ENCODE data around the gene DAB1. TPM values are rescaled to one million over a fixed set of nuclear protein-coding genes. Genes with fewer than 3 reads are reported as not detected.

DAB1 gene
- polyA plus RNA-seq, 1 donor from 2014 or later, result 11.4 TPM

DNA sequence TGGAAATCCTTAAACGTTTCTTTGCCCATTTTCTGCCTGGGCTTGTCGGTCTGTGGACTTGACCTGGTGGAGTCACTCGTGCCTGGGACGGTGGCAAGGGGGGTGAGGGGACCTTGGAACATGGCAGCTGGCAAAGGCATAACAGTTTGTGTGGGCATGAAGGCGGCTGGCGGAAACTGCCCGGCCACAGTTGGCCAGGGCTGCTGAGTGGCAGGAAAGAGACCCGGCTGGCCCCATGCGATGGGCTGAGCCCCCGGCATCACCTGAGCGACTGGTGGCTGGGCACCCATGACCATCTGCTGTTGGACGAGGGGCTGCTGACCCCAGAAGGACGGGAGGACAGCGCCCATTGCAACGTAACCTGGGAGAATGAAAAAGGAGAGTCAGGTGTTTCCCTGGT is 408.8 kb downstream of the DAB1 start:
- no peak overlapping the region for H3K4me3 ChIP-seq (ENCODE audit: low read length)
- no peaks in the 10 kb centered on the region for H3K27me3 ChIP-seq (ENCODE audit: insufficient read depth, low read depth, low read length)
- H3K27ac ChIP-seq (ENCODE audit: low read length), result no peak overlapping the region
- no peak overlapping the region for H3K9ac ChIP-seq (ENCODE audit: low read length)
- H3K79me2 ChIP-seq (replicated peaks; ENCODE audit: insufficient read depth, low read length), result no peaks in the 10 kb centered on the region
- H2AFZ ChIP-seq (ENCODE audit: low read depth, low read length), result no peak overlapping the region
- H3K36me3 ChIP-seq (ENCODE audit: insufficient read depth, low read length), result no peaks in the 10 kb centered on the region
- no peak overlapping the region for H3K4me2 ChIP-seq (ENCODE audit: low read length)
- H3K9me3 ChIP-seq (ENCODE audit: low read length), result no peaks in the 10 kb centered on the region
- no peaks in the 10 kb centered on the region for H4K20me1 ChIP-seq (ENCODE audit: insufficient read depth)
- no peaks in the 10 kb centered on the region for H3K9me2 ChIP-seq (ENCODE audit: insufficient read depth, low read length)
- no peaks in the 10 kb centered on the region for H3F3A ChIP-seq (ENCODE audit: insufficient read depth, low read length, poor library complexity, severe bottlenecking)
- no peak for TF ChIP-seq MXI1 (conservative IDR thresholded peaks at IDR 0.05; ENCODE audit: poor library complexity, severe bottlenecking)
- no peak for TF ChIP-seq RAD21 (conservative IDR thresholded peaks at IDR 0.05)
- TF ChIP-seq SMC3 (conservative IDR thresholded peaks at IDR 0.05; ENCODE audit: poor library complexity), result no peak
- no peak for TF ChIP-seq REST (IDR thresholded peaks at IDR 0.05; ENCODE audit: borderline replicate concordance)
- no peak for TF ChIP-seq POLR2AphosphoS5 (IDR thresholded peaks at IDR 0.05)
- no peak for TF ChIP-seq EZH2 (IDR thresholded peaks at IDR 0.05; ENCODE audit: borderline replicate concordance, insufficient read depth, low read length, poor library complexity, severe bottlenecking)
- TF ChIP-seq CTCF (IDR thresholded peaks at IDR 0.05; ENCODE audit: poor library complexity, severe bottlenecking), result no peak

- Histone ChIP-seq H3K4me2 (ENCODE audit: low read length) (no peak overlapping the region), H3K27ac (ENCODE audit: low read length) (no peak overlapping the region), H3K36me3 (ENCODE audit: insufficient read depth, low read length) (no peaks in the 10 kb centered on the region), H3K9me3 (ENCODE audit: low read length) (no peaks in the 10 kb centered on the region), H3F3A (ENCODE audit: insufficient read depth, low read length, poor library complexity, severe bottlenecking) (no peaks in the 10 kb centered on the region), H3K79me2 (replicated peaks; ENCODE audit: insufficient read depth, low read length) (no peaks in the 10 kb centered on the region), H3K27me3 (ENCODE audit: insufficient read depth, low read depth, low read length) (no peaks in the 10 kb centered on the region), H4K20me1 (ENCODE audit: insufficient read depth) (no peaks in the 10 kb centered on the region), H3K4me3 (ENCODE audit: low read length) (no peak overlapping the region), H2AFZ (ENCODE audit: low read depth, low read length) (no peak overlapping the region), H3K9ac (ENCODE audit: low read length) (no peak overlapping the region), H3K9me2 (ENCODE audit: insufficient read depth, low read length) (no peaks in the 10 kb centered on the region)
- TF ChIP-seq POLR2AphosphoS5 (IDR thresholded peaks at IDR 0.05), result peak; percentile 8
- TF ChIP-seq TAF1 (IDR thresholded peaks at IDR 0.05; ENCODE audit: low read depth), result no peak
- TF ChIP-seq EP300 (conservative IDR thresholded peaks at IDR 0.05; ENCODE audit: poor library complexity, severe bottlenecking), result peak; percentile 18
These were observed 410.3 kb downstream of the DAB1 start for GRCh38 chr1:57013522-57013921.

DNA sequence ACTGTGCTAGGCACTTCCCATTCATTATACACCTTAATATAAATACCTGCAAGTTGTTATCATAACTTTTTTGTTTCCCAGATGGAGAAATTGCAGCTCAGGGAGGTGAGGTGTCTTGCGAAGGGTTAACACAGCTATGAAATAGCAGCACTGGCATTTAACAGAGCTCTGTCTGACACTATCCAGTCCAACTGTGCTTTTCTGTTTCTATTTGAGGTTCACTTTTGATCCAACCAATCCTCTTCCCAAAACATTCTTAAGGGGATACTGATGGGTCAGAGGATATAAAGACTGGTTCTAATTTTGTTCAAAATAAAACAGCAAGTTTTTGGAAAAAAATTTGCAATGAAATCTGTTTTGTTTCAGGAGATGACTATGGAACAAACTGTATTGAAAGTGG is 411.5 kb downstream of the DAB1 start:
- TF ChIP-seq RAD21 (conservative IDR thresholded peaks at IDR 0.05) (no peak), POLR2AphosphoS5 (IDR thresholded peaks at IDR 0.05) (no peak), EZH2 (IDR thresholded peaks at IDR 0.05; ENCODE audit: borderline replicate concordance, insufficient read depth, low read length, poor library complexity, severe bottlenecking) (no peak), MXI1 (conservative IDR thresholded peaks at IDR 0.05; ENCODE audit: poor library complexity, severe bottlenecking) (no peak), CTCF (IDR thresholded peaks at IDR 0.05; ENCODE audit: poor library complexity, severe bottlenecking) (no peak), EP300 (conservative IDR thresholded peaks at IDR 0.05; ENCODE audit: poor library complexity, severe bottlenecking) (no peak), TAF1 (IDR thresholded peaks at IDR 0.05; ENCODE audit: low read depth) (no peak), SMC3 (conservative IDR thresholded peaks at IDR 0.05; ENCODE audit: poor library complexity) (no peak), REST (IDR thresholded peaks at IDR 0.05; ENCODE audit: borderline replicate concordance) (no peak)
- Histone ChIP-seq H4K20me1 (ENCODE audit: insufficient read depth) (no peaks in the 10 kb centered on the region), H3K4me3 (ENCODE audit: low read length) (no peak overlapping the region), H3K36me3 (ENCODE audit: insufficient read depth, low read length) (no peaks in the 10 kb centered on the region), H3K9me2 (ENCODE audit: insufficient read depth, low read length) (no peaks in the 10 kb centered on the region), H3F3A (ENCODE audit: insufficient read depth, low read length, poor library complexity, severe bottlenecking) (no peaks in the 10 kb centered on the region), H2AFZ (ENCODE audit: low read depth, low read length) (no peak overlapping the region), H3K79me2 (replicated peaks; ENCODE audit: insufficient read depth, low read length) (no peaks in the 10 kb centered on the region), H3K9ac (ENCODE audit: low read length) (no peak overlapping the region), H3K9me3 (ENCODE audit: low read length) (no peaks in the 10 kb centered on the region), H3K4me2 (ENCODE audit: low read length) (no peak overlapping the region), H3K27me3 (ENCODE audit: insufficient read depth, low read depth, low read length) (no peaks in the 10 kb centered on the region), H3K27ac (ENCODE audit: low read length) (no peak overlapping the region)

Data from neural cell (in vitro differentiated cells).